HG03045 (cell line): ENCODE data around the gene SLC25A10.
"Not testable (repeated sequence)": the region's sequence is repeated elsewhere in the genome, so short reads cannot be mapped to it uniquely, and the experiment has no call there.

Source experiments
- ATAC-seq: cut with Tn5 transposase; IDR thresholded peaks from one replicate; pipeline ENCODE4 v1.9.1; 2021; ENCODE audit warnings: mild to moderate bottlenecking, moderate library complexity; ENCODE audit not compliant: unreplicated experiment

The SLC25A10 gene

GRCh38 chr17:81719410-81720266, 7.6 kb downstream of the SLC25A10 start:
- no peak for ATAC-seq

GRCh38 chr17:81720267-81721071, 8.4 kb downstream of the SLC25A10 start:
- no peak for ATAC-seq

DNA sequence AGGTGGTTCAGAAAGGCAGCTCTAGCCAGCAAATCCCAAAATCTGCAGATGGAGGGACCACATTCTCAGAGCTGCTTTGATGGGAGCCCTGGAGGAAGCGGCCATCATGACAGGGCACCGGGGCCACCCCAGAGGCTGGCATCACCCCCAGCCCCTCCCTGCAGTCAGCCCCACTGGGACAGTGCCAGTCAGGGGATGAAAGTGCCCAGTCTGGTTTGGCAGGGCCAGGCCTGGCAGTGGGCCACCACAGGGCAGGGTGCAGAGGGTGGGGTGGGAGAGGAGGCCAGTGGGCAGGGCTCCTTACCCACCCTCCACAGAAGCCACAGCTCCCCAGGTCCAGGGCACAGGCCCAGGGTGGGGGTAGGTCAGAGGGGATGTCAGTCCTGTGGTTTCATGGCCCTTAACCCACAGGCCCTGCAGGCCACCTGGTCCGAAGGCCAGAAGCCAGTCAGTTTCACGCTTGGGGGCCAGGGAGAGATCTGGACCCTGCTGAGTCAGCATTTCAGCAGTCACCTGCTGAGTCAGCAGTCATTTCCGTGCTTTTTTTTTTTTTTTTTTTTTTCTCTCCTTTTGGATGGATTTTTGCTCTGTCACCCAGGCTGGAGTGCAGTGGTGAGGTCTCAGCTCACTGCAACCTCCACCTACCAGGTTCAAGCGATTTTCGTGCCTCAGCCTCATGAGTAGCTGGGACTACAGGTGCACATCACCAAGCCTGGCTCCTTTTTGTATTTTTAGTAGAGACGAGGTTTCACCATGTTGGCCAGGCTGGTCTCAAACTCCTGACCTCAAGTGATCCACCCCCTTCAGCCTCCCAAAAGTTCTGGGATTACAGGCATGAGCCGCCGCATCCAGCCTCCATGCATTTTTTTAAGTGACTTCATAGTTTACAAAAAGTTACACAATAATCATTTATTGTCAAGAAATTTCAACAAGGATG, 10.4 kb downstream of the SLC25A10 start:
- no peak for ATAC-seq

- ATAC-seq, result no peak
These were observed 11.6 kb downstream of the SLC25A10 start for GRCh38 chr17:81723651-81724209.

GRCh38 chr17:81725439-81725838, 13.4 kb downstream of the SLC25A10 start:
- ATAC-seq, result no peak

- no peak for ATAC-seq
These were observed 13.9 kb downstream of the SLC25A10 start for GRCh38 chr17:81726004-81726403.

DNA sequence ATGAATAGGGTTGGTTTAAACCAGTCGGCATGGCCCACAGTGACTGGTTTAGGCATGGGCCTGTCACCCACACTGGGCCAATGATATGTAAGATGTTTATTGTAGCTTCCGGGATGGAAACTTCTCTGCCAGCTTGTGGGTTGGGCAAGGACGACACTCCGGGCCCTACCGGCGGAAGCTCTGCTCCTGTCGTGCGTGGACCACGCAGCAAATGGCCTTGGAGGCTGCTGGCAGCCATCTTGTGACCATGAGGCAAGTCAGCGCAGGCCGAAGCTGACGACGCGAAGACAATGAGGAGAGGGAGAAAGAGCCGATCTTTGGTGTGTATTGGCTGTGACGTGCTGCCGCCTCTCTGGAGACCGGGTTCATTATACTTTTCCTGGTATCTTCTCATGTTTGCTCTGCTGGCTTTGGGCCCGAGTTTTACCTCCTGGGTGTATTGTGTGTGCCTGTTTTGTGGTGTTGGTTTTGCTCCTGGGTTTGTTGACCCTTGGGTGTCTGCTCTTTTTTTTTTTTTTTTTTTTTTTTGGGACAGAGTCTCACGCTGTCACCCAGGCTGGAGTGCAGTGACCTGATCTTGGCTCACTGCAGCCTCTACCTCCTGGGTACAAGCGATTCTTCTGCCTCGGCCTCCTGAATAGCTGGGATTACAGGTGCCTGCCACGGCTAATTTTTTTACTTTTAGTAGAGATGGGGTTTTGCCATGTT, 15.4 kb downstream of the SLC25A10 start:
- ATAC-seq, result no peak

GRCh38 chr17:81733507-81734404, 21.7 kb downstream of the SLC25A10 start:
- ATAC-seq, result no peak

GRCh38 chr17:81734405-81735263, 22.6 kb downstream of the SLC25A10 start:
- ATAC-seq, result no peak

- ATAC-seq, result no peak
These were observed 23.4 kb downstream of the SLC25A10 start for GRCh38 chr17:81735264-81736102.

- no peak for ATAC-seq
These were observed 26.1 kb downstream of the SLC25A10 start for GRCh38 chr17:81737947-81738800.

- no peak for ATAC-seq
These were observed 26.8 kb downstream of the SLC25A10 start for GRCh38 chr17:81738801-81739393.

- not testable (repeated sequence) for ATAC-seq
These were observed 27.5 kb downstream of the SLC25A10 start for GRCh38 chr17:81739593-81739992.

DNA sequence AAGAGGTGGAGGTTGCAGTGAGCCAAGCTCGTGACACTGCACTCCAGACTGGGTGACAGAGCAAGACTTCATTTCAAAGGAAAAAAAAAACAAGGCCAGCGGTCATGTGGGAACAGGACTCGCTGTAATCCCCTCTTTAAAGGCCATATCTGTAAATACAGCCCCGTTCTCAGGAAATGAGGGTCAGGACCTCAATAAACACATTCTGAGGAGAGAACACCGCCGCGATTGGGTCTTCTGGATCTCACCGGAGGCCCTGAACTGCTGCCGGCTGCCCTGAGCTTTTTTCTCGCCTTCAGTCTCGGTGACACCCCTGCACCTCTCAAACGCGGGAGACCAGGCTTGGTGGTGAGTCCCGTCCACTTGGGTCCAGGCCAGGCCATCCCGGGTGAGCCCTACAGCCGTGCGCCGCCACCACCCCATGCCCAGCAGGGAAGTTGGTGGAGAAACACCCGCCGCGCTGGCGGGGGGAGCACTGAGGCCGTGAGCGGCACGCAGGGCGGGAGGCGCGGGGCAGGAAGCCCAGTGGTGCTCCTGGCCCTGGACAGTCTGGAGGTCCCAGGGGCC, 28.4 kb downstream of the SLC25A10 start:
- no peak for ATAC-seq

DNA sequence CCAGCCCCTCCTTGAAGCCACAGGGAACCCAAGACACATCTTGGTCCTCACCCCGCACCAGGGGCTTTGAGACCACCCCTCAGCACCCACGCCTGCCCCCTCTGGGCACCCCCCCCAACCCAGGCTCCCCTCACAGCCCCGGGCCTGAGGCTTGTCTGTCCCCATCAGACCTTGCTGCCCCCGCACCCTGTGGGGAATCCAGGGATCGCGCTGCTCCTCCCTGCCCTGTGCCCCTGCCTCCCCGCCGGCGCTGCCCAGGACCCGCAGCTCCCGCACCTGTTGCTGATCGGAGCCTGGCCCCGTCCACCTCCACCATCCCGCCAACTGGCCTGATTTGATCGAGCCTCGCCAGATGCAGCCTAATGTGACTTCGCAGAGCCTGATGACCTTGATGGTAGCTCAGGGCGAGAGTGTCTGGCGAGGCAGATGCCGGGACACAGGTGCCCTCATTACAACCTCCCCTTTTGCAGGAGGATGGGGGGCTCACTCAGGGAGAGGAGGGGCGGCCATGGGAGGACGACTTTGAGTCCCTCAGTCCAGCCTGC, 29.0 kb downstream of the SLC25A10 start:
- ATAC-seq, result no peak
